Umbilical cord (tissue), 2 donors: ENCODE measurements around the gene CAB39L. TPM values are rescaled to one million over a fixed set of nuclear protein-coding genes. Genes with fewer than 3 reads are reported as not detected.
A peak's percentile ranks its signal among the peaks of the same experiment; 100 is the strongest.

Experiments
- DNase-seq: peaks from one replicate; pipeline ENCODE4 v3.0.0-alpha.2; 2015; ENCODE audit warnings: low spot score
- total RNA-seq: library from RNA; depleted of rRNA; stranded (reverse); fragments of >200 nt; gene quantifications from one replicate; pipeline ENCODE4 v1.2.3, GENCODE V29; 2014; ENCODE audit warnings: low replicate concordance; ENCODE audit not compliant: insufficient read depth

Gene CAB39L
- total RNA-seq, 1 donor from 2014 or later = 8.2 TPM

DNA sequence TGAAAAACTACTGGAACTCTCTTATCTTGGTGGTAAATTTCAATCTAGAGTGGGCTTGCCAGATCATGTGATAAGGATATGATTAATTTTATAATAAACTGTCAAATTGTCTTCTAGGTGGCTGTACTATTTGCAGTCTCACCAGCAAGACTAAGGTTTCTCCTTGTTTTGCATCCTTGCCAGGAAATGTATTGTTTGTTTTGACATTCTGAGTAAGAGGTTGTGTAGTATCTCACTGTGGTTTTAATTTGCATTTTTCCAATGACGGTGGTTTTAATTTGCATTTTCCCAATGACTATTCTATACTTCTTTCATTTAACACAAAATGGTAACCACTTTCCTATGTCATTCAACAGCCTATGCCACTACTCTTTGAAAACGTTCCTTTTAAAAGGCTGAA lies 2.0 kb downstream of the CAB39L start:
- no peak for DNase-seq

- no peak for DNase-seq
Measured at GRCh38 chr13:49441312-49441711, 2.6 kb downstream of the CAB39L start.

- no peak for DNase-seq
Measured at GRCh38 chr13:49439609-49440008, 4.3 kb downstream of the CAB39L start.

- no peak for DNase-seq
Measured at GRCh38 chr13:49437705-49438104, 6.2 kb downstream of the CAB39L start.

DNA sequence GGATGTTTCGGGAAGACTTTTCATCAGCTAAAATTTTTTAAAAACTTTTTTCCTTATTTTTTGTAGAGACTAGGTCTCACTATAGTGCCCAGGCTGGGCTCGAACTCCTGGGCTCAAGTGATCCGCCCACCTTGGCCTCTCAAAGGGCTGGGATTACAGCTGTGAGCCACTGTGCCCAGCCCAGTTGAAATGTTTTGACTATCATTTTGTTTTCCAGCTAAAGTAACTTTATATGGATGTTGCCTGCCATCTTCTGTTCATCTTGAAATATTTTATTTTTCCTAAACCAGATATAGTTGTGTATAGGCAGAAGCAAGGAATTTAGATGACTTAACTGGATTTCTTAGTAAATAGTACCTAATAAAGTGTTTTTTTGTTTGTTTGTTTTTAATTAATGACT lies 7.0 kb downstream of the CAB39L start:
- DNase-seq = peak; percentile 52

GRCh38 chr13:49435992-49436391 lies 7.9 kb downstream of the CAB39L start:
- DNase-seq = peak; percentile 8

GRCh38 chr13:49429121-49429520 lies 14.7 kb downstream of the CAB39L start:
- no peak for DNase-seq

DNA sequence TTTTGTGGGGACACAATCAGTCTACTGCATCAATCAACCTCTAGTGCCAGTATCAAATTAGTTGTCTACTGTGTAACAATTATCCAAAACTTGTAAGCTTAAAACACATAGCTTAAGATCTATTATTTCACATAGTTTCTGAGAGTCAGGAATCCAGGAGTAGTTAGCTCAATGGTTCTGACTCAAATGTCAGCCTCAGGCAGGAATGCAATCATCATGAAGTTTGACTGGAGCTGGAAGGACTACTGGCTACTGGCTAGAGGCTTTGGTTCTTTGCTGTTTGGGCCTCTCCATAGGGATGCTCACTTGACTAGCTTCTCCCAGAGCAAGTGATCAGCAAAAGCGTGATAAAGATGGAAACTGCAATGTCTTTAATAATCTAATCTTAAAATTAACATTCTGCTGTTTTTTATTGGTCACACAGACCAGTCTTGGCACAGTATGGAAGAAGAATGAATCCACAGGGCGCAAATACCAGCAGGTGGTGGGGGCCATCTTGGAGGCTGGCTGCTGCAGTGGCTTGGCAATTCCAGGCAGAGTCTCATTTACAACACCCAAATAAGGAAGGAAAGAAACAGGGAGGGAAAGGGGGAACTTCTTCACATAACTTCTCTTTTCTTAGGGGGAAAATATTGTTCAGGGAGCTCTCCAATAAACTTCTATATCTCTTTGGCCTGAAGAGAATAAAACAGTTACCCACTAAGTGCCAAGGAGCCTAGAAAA lies 15.7 kb downstream of the CAB39L start:
- no peak for DNase-seq

DNA sequence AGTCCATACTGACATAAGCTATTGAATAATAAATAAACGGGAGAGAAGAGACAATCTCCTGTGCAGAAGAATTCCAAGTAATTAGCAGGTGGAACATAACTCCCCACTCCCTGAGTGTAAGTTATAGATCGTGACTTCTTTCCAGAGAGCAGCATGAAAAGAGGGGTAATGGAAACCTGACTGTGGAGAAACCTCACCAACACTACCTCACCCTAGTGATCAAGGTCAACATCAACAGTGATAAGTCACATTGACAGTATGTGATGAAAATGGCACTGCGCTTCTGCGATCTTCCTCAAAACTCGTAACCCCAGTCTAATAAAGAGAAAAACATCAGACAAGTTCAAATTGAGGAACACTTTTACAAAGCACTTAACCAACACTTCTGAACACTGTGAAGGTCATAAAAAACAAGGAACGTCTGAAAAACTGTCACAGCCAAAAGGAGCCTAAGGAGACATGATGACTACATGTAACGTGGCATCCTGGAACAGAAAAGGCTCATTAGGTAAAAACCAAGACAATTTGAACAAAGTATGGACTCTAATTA lies 19.8 kb downstream of the CAB39L start:
- DNase-seq = no peak

- no peak for DNase-seq
Measured at GRCh38 chr13:49421391-49421790, 22.5 kb downstream of the CAB39L start.

GRCh38 chr13:49419276-49419675 lies 24.6 kb downstream of the CAB39L start:
- no peak for DNase-seq

- no peak for DNase-seq
Measured at GRCh38 chr13:49418206-49418605, 25.7 kb downstream of the CAB39L start.

- no peak for DNase-seq
Measured at GRCh38 chr13:49417161-49417560, 26.7 kb downstream of the CAB39L start.

DNA sequence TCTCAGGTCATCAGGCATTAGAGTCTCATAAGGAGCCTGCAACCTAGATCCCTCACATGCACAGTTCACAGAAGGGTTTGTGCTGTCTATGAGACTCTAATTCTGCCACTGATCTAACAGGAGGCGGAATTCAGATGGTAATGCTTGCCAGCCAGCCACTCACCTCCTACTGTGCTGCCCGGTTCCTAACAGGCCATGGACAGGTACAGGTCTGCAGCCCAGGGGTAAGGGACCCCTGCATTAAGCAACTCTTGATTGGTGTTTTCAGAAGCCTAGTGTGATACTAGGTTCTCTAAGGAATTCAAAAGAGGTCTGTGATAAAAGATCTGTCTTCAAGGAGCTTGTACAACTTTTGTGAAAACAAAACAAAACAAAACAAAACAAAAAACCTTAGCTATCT lies 31.1 kb downstream of the CAB39L start:
- no peak for DNase-seq

DNA sequence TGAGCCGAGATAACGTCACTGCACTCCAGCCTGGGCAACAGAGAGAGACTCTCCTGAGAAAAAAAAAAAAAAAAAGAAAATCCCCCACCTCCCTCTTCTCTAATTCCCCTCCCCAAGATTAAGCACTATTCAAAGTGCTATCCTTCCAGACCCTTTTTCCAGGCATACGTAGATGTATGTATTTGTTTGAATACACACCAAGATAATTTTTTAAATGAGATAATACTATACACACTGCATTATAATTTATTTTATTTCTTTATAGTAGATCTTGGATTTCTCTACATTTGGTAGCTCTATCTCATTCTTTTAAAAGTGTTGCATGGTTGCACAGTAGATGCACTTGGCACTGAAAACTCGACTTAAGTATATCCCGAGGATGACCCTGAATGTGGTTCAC lies 32.5 kb downstream of the CAB39L start:
- DNase-seq = no peak

- no peak for DNase-seq
Measured at GRCh38 chr13:49410477-49410876, 33.4 kb downstream of the CAB39L start.

DNA sequence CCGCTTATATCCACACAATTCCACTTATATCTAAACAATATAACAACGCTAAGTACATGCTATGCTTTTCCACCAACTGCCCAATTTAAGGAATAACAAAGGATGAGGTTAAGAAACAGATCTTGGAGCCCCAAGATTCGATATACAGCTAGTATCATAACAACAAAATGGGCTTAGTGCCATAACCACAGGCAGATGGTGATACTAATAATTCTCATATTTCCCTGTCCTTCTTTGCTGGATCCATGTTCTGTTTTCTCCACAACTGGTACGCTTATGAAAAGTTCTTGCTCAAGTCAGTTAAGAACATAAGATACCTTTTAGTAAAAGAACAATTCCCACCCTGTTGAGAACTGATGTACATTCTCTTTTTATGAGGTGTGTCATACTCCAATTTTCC lies 33.9 kb downstream of the CAB39L start:
- no peak for DNase-seq

DNA sequence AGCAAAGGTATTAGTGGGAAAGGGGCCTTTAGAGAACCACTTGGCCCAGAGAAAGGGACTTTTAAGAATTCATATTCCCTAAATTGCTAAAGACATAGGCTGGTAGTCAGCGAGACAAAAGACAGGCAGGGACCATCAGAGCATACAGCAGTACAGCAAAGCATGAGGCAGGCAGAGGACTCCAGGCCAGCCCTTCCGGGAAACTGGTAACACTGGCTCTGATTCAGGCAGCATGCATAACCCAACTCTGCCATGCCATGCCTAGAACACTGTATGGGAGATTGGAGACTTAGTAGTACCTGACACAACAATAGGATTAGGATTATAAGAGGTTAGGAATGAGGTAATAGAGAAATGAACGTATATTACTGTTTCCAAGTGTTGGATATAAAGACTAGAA lies 34.9 kb downstream of the CAB39L start:
- DNase-seq = no peak

DNA sequence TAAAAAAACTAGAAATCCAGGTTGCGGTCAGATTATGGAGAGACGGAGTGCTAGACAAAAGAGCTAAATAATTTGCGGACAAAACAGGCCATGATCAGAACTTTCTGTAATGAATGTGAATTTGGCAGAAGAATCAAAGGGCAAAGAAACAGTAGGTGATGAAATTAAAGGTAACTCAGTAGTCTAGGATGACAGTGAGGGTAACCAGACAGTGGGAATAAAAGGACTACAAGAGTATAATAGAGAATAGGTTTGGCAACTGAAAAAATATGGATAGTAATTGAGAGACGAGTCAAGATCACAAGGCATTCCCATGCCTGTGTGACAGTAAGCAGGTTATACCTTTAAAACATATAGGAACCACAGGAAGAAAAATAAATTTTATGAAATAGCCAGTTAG lies 35.9 kb downstream of the CAB39L start:
- no peak for DNase-seq

DNA sequence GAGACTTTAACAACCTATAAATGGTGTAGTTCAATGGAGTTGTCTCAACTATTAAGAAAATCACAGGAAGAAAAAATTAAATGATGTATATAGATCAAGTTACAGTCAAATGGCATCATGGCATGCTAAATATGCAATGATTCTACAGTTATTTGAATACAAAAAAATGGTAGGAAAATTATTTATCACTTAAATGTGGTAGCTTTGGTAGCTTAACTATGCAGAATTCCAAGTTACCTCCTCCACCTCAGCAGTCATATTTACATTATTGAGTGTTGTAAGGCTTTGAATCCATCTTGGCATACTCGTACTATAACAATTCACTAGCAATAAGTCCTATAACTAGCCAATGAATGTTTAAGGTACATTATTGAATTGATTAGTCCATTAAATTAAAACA lies 36.8 kb downstream of the CAB39L start:
- DNase-seq = no peak

GRCh38 chr13:49404703-49405020 lies 39.2 kb downstream of the CAB39L start:
- DNase-seq = no peak

DNA sequence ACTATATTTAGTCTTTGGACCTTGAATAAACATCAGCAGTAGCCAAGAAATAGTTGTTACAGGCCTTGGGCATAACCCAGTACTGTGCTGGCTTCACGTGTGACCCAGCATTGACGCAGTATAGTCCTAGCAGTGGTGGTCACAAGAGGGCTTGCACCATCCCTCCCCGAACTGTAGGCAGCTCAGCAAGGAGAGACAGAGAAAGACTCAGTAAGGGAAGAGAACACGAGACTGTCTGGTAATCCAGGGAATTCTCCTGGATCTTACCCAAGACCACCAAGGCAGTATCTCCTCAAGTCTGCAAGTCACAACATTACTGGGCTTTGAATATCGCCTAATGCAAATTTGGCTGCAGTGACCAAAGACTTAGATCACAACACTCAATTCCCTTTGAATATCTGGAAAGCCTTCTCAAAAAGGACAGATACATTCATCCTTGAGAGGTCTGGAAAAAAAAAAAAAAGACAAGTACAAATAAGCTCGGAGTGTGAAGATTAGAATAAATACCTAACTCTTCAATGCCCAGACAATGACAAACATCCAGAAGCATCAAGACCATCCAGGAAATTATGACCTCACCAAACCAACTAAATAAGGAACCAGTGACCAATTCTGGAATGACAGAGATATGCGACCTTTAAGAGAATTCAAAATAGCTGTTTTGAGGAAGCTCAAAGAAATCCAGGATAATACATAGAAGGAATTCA lies 39.7 kb downstream of the CAB39L start:
- DNase-seq = no peak
